Activated B cell treated with CpG ODN at 0.5 μM for 24 hours (primary cell): ENCODE measurements around the gene SH3RF2. TPM values are rescaled to one million over a fixed set of nuclear protein-coding genes. Genes with fewer than 3 reads are reported as not detected.
"Not testable (repeated sequence)": the region's sequence is repeated elsewhere in the genome, so short reads cannot be mapped to it uniquely, and the experiment has no call there.

Experiments used
- ATAC-seq: fragments of 200-7000 bp; cut with Tn5 transposase; one replicate; pipeline ENCODE4 v1.10.0; 2021; ENCODE audit warnings: low read depth, mild to moderate bottlenecking, moderate library complexity
- CTCF ChIA-PET: fragments of 350-600 bp; sonication (Branson Sonifier 250); formaldehyde crosslinking; loops from one replicate; lab custom pipeline; 2021; ENCODE audit warnings: antibody characterized with exemption; lab: Charles Lee
- POLR2A ChIA-PET: fragments of 350-600 bp; sonication (Branson Sonifier 250); formaldehyde crosslinking; loops from one replicate; lab custom pipeline; 2021; ENCODE audit warnings: antibody characterized with exemption; lab: Charles Lee
- DNase-seq: peaks from one replicate; pipeline ENCODE4 v3.0.0; 2022
- H3K27ac Mint-ChIP-seq: one replicate; pipeline ENCODE4 v1.8.0; 2020; ENCODE audit warnings: mixed read lengths
- H3K27me3 Mint-ChIP-seq: one replicate; pipeline ENCODE4 v1.8.0; 2021; ENCODE audit warnings: mixed read lengths
- H3K36me3 Mint-ChIP-seq: one replicate; pipeline ENCODE4 v1.8.0; 2021; ENCODE audit warnings: low read depth, mixed read lengths
- H3K4me1 Mint-ChIP-seq: one replicate; pipeline ENCODE4 v1.8.0; 2021; ENCODE audit warnings: mixed read lengths
- H3K4me3 Mint-ChIP-seq: one replicate; pipeline ENCODE4 v1.8.0; 2020; ENCODE audit warnings: mild to moderate bottlenecking, mixed read lengths
- H3K9me3 Mint-ChIP-seq: one replicate; pipeline ENCODE4 v1.8.0; 2020; ENCODE audit warnings: mixed read lengths
- CTCF ChIP-seq: fragments of 200-600 bp; IDR thresholded peaks from one replicate; pipeline ENCODE4 v1.8.0; 2022; ENCODE audit warnings: antibody characterized with exemption, mild to moderate bottlenecking
- intact Hi-C: fragments of 100-400 bp; cut with micrococcal nuclease; formaldehyde crosslinking; loops from one replicate; pipeline ENCODE4 v1.15.1; 2024
- total RNA-seq: library from RNA; stranded (reverse); gene quantifications from 2 replicates; pipeline ENCODE4 v1.2.3, GENCODE V29; 2022

Gene SH3RF2
- total RNA-seq, 1 donor from 2014 or later, result not detected

- intact Hi-C loops, result no loop called here
- no peaks in the 10 kb centered on the region for H3K27me3 Mint-ChIP-seq
- ChIA-PET CTCF (no interaction called here), POLR2A (no interaction called here)
- ATAC-seq, result no peak
- no peak for TF ChIP-seq CTCF
- no peak overlapping the region for H3K4me3 Mint-ChIP-seq
- no peaks in the 10 kb centered on the region for H3K36me3 Mint-ChIP-seq
- H3K9me3 Mint-ChIP-seq, result no peaks in the 10 kb centered on the region
- no peaks in the 10 kb centered on the region for H3K4me1 Mint-ChIP-seq
- DNase-seq, result no peak
- H3K27ac Mint-ChIP-seq, result no peak overlapping the region
Measured at GRCh38 chr5:146101646-146102045, 165.3 kb downstream of the SH3RF2 start.

GRCh38 chr5:146103594-146103993, 167.2 kb downstream of the SH3RF2 start:
- Mint-ChIP-seq H3K27me3 (no peaks in the 10 kb centered on the region), H3K4me3 (no peak overlapping the region), H3K27ac (no peak overlapping the region), H3K36me3 (no peaks in the 10 kb centered on the region), H3K4me1 (no peaks in the 10 kb centered on the region), H3K9me3 (no peaks in the 10 kb centered on the region)
- no peak for ATAC-seq
- DNase-seq, result no peak
- CTCF ChIA-PET, result no interaction called here
- intact Hi-C loops, result no loop called here
- POLR2A ChIA-PET, result no interaction called here
- TF ChIP-seq CTCF, result no peak

GRCh38 chr5:146105477-146105876, 169.1 kb downstream of the SH3RF2 start, which contains the start of gene PLAC8L1:
Gene PLAC8L1, minus strand, starts transcription at chr5:146105577. Its CDS starts 1,266 bp downstream, at chr5:146104311.
- ATAC-seq (no peak), DNase-seq (no peak)
- no peak for TF ChIP-seq CTCF
- Mint-ChIP-seq H3K36me3 (no peaks in the 10 kb centered on the region), H3K4me1 (no peaks in the 10 kb centered on the region), H3K4me3 (no peak within 1 kb of the TSS), H3K27me3 (no peaks in the 10 kb centered on the region), H3K9me3 (no peaks in the 10 kb centered on the region), H3K27ac (no peak within 1 kb of the TSS)
- intact Hi-C loops, result no loop called here
- CTCF ChIA-PET, result no interaction called here
- POLR2A ChIA-PET, result no interaction called here

GRCh38 chr5:146107901-146108300, 171.5 kb downstream of the SH3RF2 start:
- Mint-ChIP-seq H3K9me3 (no peaks in the 10 kb centered on the region), H3K4me3 (no peak overlapping the region), H3K27ac (no peak overlapping the region), H3K27me3 (no peaks in the 10 kb centered on the region), H3K4me1 (no peaks in the 10 kb centered on the region), H3K36me3 (peaks cover 10% of the 10 kb centered on the region)
- ChIA-PET CTCF (interaction anchor here (0.7 kb wide), 1 partner anchor 336 kb away, joined by 3 read pairs; no protein-coding TSS in a partner anchor), POLR2A (no interaction called here)
- ATAC-seq, result no peak
- DNase-seq, result no peak
- no peak for TF ChIP-seq CTCF
- intact Hi-C loops, result no loop called here

- H3K9me3 Mint-ChIP-seq, DNase-seq, H3K27me3 Mint-ChIP-seq, CTCF ChIA-PET, H3K4me1 Mint-ChIP-seq, intact Hi-C loops, H3K4me3 Mint-ChIP-seq, H3K27ac Mint-ChIP-seq, ATAC-seq: not testable (repeated sequence)
- POLR2A ChIA-PET, result interaction anchor here (0.6 kb wide), 1 partner anchor 141 kb away, joined by 4 read pairs; no protein-coding TSS in a partner anchor
- H3K36me3 Mint-ChIP-seq, result peaks cover 17% of the 10 kb centered on the region
Measured at GRCh38 chr5:146108870-146109269, 172.5 kb downstream of the SH3RF2 start.

- H3K4me3 Mint-ChIP-seq, result no peak overlapping the region
- no peak for TF ChIP-seq CTCF
- ChIA-PET CTCF (no interaction called here), POLR2A (interaction anchor here (0.6 kb wide), 1 partner anchor 140 kb away, joined by 4 read pairs; no protein-coding TSS in a partner anchor)
- intact Hi-C loops, result no loop called here
- H3K36me3 Mint-ChIP-seq, result peaks cover 20% of the 10 kb centered on the region
- H3K27me3 Mint-ChIP-seq, result no peaks in the 10 kb centered on the region
- ATAC-seq, result no peak
- no peaks in the 10 kb centered on the region for H3K4me1 Mint-ChIP-seq
- no peak for DNase-seq
- no peaks in the 10 kb centered on the region for H3K9me3 Mint-ChIP-seq
- H3K27ac Mint-ChIP-seq, result no peak overlapping the region
Measured at GRCh38 chr5:146109379-146109778, 173.0 kb downstream of the SH3RF2 start.
